GM12872 (cell line): ENCODE data around the gene RASGRP1.

Source experiments
- TF ChIP-seq, protein P1 (sequence below): IDR thresholded peaks from 3 replicates; pipeline ENCODE4 v1.5.1; 2011; ENCODE audit warnings: low read depth, mild to moderate bottlenecking, low read length, moderate library complexity; ENCODE audit not compliant: insufficient read depth

Gene RASGRP1

DNA sequence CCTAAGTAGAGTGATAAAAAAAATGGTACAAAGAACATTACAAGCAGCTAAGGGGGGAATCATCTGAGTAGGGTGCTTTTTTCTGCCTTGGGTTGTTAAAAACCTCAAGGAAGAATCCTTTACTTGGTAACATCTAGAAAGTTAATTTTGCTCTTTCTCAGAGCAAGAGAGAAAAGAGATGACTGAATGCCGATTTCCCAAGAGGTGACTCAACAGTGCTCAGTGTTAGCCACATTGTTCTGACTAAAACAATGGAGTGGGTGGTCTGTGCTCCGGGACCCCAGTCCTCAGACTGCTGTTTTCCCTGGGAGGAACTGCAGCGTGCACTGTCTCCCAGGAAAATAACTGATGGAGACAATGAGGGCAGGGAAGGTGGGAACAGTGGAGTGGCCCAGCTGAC is 41.1 kb upstream of the RASGRP1 start:
- TF ChIP-seq, protein P1, sequence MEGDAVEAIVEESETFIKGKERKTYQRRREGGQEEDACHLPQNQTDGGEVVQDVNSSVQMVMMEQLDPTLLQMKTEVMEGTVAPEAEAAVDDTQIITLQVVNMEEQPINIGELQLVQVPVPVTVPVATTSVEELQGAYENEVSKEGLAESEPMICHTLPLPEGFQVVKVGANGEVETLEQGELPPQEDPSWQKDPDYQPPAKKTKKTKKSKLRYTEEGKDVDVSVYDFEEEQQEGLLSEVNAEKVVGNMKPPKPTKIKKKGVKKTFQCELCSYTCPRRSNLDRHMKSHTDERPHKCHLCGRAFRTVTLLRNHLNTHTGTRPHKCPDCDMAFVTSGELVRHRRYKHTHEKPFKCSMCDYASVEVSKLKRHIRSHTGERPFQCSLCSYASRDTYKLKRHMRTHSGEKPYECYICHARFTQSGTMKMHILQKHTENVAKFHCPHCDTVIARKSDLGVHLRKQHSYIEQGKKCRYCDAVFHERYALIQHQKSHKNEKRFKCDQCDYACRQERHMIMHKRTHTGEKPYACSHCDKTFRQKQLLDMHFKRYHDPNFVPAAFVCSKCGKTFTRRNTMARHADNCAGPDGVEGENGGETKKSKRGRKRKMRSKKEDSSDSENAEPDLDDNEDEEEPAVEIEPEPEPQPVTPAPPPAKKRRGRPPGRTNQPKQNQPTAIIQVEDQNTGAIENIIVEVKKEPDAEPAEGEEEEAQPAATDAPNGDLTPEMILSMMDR, result no peak

DNA sequence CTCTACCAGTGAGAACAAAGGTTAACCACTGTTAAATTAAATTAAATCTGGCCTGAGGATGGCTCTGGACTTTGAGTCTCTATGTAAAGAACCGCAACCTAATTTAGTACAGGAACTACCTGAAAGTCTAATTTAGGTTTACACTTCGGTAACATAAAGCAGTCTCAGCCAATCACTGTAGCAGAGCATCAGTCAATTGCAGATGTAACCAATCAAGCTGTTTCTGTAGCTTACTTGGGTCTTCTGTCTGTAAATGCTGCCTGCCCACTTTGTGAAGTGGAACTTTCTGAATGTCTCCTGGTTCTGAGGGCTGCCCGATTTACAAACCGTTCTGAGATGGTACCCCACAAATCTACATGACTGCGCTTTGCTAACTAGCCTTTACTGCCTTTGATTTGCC is 39.1 kb upstream of the RASGRP1 start:
- TF ChIP-seq, protein P1, result no peak

- TF ChIP-seq, protein P1, result no peak
Observed at GRCh38 chr15:38602910-38603670, 38.5 kb upstream of the RASGRP1 start.

GRCh38 chr15:38600236-38600635 is 35.6 kb upstream of the RASGRP1 start:
- TF ChIP-seq, protein P1, result no peak

- TF ChIP-seq, protein P1, result no peak
Observed at GRCh38 chr15:38598749-38599148, 34.1 kb upstream of the RASGRP1 start.

DNA sequence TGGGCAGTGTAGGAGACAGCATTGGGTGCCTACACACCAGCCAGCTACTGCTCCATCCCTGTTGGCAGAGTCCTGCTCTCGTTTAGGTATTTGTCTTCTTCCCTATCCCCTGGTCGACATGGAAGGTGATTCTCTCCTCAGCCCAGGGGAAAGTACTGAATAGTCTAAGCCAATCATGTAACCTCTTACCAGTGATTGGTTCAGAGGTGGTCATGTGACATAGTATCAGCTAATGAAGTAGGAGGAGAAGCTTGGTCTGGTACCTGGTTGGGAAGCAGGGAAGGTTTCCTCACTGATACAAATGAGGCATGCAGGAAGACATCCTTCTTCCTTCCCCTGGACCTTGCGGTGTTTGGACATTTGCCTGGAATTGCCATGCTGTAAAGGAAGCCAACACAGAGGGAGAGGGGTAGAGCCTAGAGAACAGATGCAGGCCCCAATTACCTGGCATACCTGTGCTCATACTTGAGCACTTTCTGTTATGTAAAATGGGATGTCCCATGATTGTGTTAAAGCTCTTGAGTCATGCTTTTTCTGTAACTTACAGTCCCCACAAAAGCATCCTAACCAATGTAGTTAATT is 32.7 kb upstream of the RASGRP1 start:
- TF ChIP-seq, protein P1, result no peak

DNA sequence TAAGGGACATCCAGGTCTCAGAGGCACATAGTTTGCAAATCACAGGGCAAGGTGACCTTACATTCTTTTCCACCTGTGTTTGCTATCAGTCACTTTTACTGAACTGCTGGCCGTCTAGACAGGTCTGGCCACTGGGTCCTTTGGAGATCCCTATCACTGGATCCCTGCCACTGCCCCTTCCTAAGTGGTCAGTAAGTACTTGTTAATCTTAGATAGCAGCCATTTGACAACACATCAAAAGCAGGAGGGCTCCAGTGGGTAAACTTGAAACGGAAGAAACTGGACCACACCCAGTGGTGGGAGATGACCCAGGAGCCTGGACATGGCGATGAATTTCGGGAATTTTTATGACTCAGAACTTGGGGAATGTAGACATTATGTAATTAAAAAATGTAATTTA is 28.9 kb upstream of the RASGRP1 start:
- TF ChIP-seq, protein P1, result no peak
